Right lobe of liver (tissue), 4 donors: ENCODE measurements around the gene APBA1.

Experiments
- CTCF ChIP-seq, 4 donors: fragments of 200-600 bp in 3 of 4; fragments of 450-650 bp in 1 of 4; IDR thresholded peaks; one replicate each; pipeline versions ENCODE4 v1.5.1 to v1.8.0; 2016 to 2022; ENCODE audit warnings: antibody characterized with exemption in 4 of 4, mild to moderate bottlenecking in 2 of 4
- POLR2A ChIP-seq: fragments of 450-650 bp; IDR thresholded peaks from one replicate; pipeline ENCODE4 v1.6.1; 2017; ENCODE audit warnings: antibody characterized with exemption, mild to moderate bottlenecking
- donor health status: DM: no; HTN: no; CAD: no.
- donor health status: DM: no; HTN: no; CAD: no.
- donor health status: DM: no; HTN: yes; CAD: no.

GRCh38 chr9:69432623-69433022, 239.5 kb downstream of the APBA1 start:
- TF ChIP-seq CTCF (IDR thresholded peaks at IDR 0.05) (no peak), POLR2A (no peak)
